ENCODE data around the gene CTSA.
A peak's percentile ranks its signal among the peaks of the same experiment; 100 is the strongest.

DNA sequence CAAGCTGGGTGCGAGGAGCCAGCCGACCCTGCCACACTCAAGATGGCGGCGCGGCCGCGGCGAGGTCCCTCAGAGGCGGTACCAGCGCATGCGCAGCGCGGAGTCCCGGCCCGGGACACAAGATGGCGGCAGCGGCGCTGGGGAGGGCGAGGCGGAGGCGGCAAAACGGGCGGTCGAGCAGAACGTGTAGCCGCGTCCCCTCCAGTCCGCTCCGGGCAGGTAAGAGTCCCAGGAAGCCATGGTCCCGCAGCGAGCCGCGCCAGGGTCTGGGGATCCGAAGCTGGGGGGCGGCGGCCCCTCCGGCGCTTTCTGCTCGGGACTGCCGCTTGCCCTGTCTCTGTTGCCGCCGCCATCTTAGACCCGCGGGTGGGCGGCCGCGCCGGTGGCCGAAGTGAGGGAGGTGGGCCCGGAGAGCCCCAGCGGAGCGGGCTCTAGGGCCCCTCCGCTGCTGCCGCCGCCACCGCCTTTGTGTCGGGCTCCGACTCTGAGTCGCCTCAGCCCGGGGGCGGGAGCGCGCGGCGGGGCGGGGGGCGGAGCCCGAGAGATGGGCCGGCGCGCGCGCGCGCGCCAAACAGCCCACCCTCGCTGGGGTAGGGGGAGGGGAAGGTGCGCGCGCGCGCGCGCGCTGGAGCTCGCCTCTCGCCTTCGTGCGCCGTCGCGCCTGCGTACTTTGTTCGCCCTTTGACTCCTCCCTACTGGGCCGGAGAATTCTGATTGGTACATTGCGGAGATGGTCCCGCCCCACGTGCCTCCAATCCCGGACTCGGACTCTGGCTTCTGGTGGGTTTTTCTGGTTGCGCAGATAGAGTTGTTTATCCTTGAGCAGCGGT, 43.7 kb downstream of the CTSA start, which contains the start of gene PCIF1:
- TF ChIP-seq EP300 (IDR thresholded peaks at IDR 0.05) = peak in 1 of 4 donors; percentile 96
- TF ChIP-seq, protein P1, sequence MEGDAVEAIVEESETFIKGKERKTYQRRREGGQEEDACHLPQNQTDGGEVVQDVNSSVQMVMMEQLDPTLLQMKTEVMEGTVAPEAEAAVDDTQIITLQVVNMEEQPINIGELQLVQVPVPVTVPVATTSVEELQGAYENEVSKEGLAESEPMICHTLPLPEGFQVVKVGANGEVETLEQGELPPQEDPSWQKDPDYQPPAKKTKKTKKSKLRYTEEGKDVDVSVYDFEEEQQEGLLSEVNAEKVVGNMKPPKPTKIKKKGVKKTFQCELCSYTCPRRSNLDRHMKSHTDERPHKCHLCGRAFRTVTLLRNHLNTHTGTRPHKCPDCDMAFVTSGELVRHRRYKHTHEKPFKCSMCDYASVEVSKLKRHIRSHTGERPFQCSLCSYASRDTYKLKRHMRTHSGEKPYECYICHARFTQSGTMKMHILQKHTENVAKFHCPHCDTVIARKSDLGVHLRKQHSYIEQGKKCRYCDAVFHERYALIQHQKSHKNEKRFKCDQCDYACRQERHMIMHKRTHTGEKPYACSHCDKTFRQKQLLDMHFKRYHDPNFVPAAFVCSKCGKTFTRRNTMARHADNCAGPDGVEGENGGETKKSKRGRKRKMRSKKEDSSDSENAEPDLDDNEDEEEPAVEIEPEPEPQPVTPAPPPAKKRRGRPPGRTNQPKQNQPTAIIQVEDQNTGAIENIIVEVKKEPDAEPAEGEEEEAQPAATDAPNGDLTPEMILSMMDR (IDR thresholded peaks at IDR 0.05) = peak in 3 of 6 experiments; percentile 25 to 47 (median 37)
- TF ChIP-seq POLR2A (IDR thresholded peaks at IDR 0.05) = peak; percentile 96 to 99 (median 98)
- TF ChIP-seq POLR2AphosphoS5 (IDR thresholded peaks at IDR 0.05) = peak; percentile 100

Data from upper lobe of left lung (tissue), 4 donors.